Measurements from ENCODE around the gene HLA-DRA. TPM values are rescaled to one million over a fixed set of nuclear protein-coding genes. Genes with fewer than 3 reads are reported as not detected.

HLA-DRA gene
- total RNA-seq, 6 experiments from 2014 or later, result 21.2 to 235 (median 66.8) TPM

DNA sequence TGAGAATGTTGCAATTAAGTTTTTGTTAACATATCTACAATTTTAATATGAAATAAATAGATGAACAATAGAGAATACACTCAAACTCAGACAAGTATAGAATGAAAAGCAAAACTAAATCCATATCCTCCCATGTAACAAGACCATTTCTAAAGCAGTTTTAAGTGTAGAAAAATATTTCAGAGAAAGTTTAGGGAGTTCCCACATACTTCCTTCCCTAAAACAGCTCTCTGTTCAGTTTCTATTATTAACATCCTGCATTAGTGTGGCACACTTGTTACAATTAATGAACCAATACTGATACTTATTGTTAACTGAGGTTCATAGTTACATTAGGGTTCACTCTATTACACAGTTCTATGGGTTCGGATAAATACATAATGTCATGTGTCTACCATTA lies 52.0 kb downstream of the HLA-DRA start:
- Histone ChIP-seq H3K4me1 (no peaks in the 10 kb centered on the region), H3K9me3 (no peaks in the 10 kb centered on the region), H3K36me3 (no peaks in the 10 kb centered on the region), H3K27me3 (no peaks in the 10 kb centered on the region), H3K27ac (no peak overlapping the region), H3K4me3 (no peak overlapping the region)
- ATAC-seq, result no peak
- intact Hi-C loops (cut with DNase I), result no loop called here
- no peak for DNase-seq
- 0% methylated on average over 1 of the region's 1 CpG for WGBS (ENCODE audit: insufficient coverage, low coverage, low lambda C conversion rate, missing lambda C conversion rate)
- TF ChIP-seq POLR2A (IDR thresholded peaks at IDR 0.05), result no peak
- TF ChIP-seq, protein P1, sequence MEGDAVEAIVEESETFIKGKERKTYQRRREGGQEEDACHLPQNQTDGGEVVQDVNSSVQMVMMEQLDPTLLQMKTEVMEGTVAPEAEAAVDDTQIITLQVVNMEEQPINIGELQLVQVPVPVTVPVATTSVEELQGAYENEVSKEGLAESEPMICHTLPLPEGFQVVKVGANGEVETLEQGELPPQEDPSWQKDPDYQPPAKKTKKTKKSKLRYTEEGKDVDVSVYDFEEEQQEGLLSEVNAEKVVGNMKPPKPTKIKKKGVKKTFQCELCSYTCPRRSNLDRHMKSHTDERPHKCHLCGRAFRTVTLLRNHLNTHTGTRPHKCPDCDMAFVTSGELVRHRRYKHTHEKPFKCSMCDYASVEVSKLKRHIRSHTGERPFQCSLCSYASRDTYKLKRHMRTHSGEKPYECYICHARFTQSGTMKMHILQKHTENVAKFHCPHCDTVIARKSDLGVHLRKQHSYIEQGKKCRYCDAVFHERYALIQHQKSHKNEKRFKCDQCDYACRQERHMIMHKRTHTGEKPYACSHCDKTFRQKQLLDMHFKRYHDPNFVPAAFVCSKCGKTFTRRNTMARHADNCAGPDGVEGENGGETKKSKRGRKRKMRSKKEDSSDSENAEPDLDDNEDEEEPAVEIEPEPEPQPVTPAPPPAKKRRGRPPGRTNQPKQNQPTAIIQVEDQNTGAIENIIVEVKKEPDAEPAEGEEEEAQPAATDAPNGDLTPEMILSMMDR (IDR thresholded peaks at IDR 0.05), result no peak

DNA sequence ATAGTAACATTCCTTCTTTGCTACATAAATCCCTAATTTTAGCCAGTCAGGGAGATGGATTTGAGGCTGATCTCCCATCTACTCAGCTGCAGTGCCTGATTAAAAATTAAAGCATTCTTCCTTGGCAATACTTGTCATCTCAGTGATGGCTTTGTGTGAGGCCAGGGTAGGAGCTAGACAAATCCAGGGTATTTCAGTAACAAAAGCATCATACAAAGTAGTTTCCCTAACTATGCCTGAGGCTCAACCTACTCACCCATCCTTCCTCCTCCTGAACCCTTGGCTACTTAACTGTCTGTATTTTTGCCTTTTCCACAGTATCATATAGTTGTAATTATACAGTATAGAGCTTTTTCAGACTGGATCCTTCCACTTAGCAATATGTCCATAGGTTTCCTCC lies 52.7 kb downstream of the HLA-DRA start:
- H3K27me3 ChIP-seq, result no peaks in the 10 kb centered on the region
- intact Hi-C loops (cut with DNase I), result no loop called here
- DNase-seq (no peak), ATAC-seq (no peak)
- H3K4me1 ChIP-seq, result no peaks in the 10 kb centered on the region
- TF ChIP-seq POLR2A (IDR thresholded peaks at IDR 0.05), result no peak
- TF ChIP-seq, protein P1 (IDR thresholded peaks at IDR 0.05), result no peak
- no peaks in the 10 kb centered on the region for H3K9me3 ChIP-seq
- no peak overlapping the region for H3K27ac ChIP-seq
- H3K4me3 ChIP-seq, result no peak overlapping the region
- H3K36me3 ChIP-seq, result no peaks in the 10 kb centered on the region

Other genes starting within 250 kb of the HLA-DRA start
- gene PBX2, start 249.7 kb upstream of the HLA-DRA start, total RNA-seq, result 10 to 100 TPM; 15.5 to 29.5 (median 24.3) TPM
- 1 to 10 TPM; 3.7 to 9.2 (median 5.7) TPM for gene GPSM3, start 247.2 kb upstream of the HLA-DRA start, total RNA-seq
- gene NOTCH4, start 215.8 kb upstream of the HLA-DRA start, total RNA-seq, result 10 to 100 TPM in 2 of 6 experiments, 1 to 10 TPM in 4; 6.6 to 16.5 (median 8.9) TPM
- gene TSBP1, start 68.0 kb upstream of the HLA-DRA start, total RNA-seq, result not detected
- gene BTNL2, start 32.7 kb upstream of the HLA-DRA start, total RNA-seq, result not detected
- gene HLA-DRB5, start 90.4 kb downstream of the HLA-DRA start, total RNA-seq, result 10 to 100 TPM in 2 of 6 experiments, 1 to 10 TPM in 3, under 1 TPM in 1; 0.86 to 42.5 (median 5.0) TPM
- gene HLA-DRB1, start 150.0 kb downstream of the HLA-DRA start, total RNA-seq, result 10 to 100 TPM in 5 of 6 experiments, 1 to 10 TPM in 1; 8.3 to 52.8 (median 23.6) TPM
- 10 to 100 TPM in 3 of 6 experiments, under 1 TPM in 3; 0.31 to 15.9 (median 5.4) TPM for gene HLA-DQA1, start 197.5 kb downstream of the HLA-DRA start, total RNA-seq
- 10 to 100 TPM in 2 of 6 experiments, 1 to 10 TPM in 1, under 1 TPM in 2, not detected in 1; 0.33 to 14.7 (median 1.7) TPM for gene HLA-DQB1, start 226.8 kb downstream of the HLA-DRA start, total RNA-seq